ENCODE data around the gene HEG1.

- TF ChIP-seq POLR2A (IDR thresholded peaks at IDR 0.05): no peak
- TF ChIP-seq CTCF (IDR thresholded peaks at IDR 0.05): no peak
- no peak for TF ChIP-seq EP300 (IDR thresholded peaks at IDR 0.05)
- TF ChIP-seq POLR2AphosphoS5 (IDR thresholded peaks at IDR 0.05): peak in 2 of 3 donors; percentile 17 to 56
These were observed 7.3 kb upstream of the HEG1 start for GRCh38 chr3:125062904-125063618.

Measured in stomach (tissue), 4 donors.